Panc1 (cell line): ENCODE results near the gene CREM. TPM values are rescaled to one million over a fixed set of nuclear protein-coding genes. Genes with fewer than 3 reads are reported as not detected.

Experiments
- ATAC-seq: fragments of 200-7000 bp; cut with Tn5 transposase; 2 replicates; pipeline ENCODE4 v1.9.1; 2020; ENCODE audit warnings: mild to moderate bottlenecking, moderate library complexity
- BruUV-seq: library from RNA; stranded (reverse); fragments of 400-500 nt; replicated peaks from 2 replicates; lab custom pipeline; 2021; lab: Mats Ljungman, UMichigan
- CTCF ChIA-PET: fragments of 300-600 bp; sonication (Branson Sonifier 250); formaldehyde crosslinking; loops from one replicate; lab custom pipeline; 2022; ENCODE audit warnings: antibody characterized with exemption; lab: Charles Lee
- POLR2A ChIA-PET: fragments of 300-600 bp; sonication (Branson Sonifier 250); formaldehyde crosslinking; loops from one replicate; lab custom pipeline; 2022; ENCODE audit warnings: antibody characterized with exemption; lab: Charles Lee
- DNase-seq: peaks from one replicate; pipeline ENCODE4 v3.0.0-alpha.2; 2010; ENCODE audit warnings: low read depth, low spot score
- H3K27ac ChIP-seq: 2 replicates; pipeline ENCODE4 v1.5.1; 2011; ENCODE audit warnings: mild to moderate bottlenecking, low read length, inconsistent platforms
- H3K27me3 ChIP-seq: fragments of 200-500 bp; sonication (Bioruptor generic); 2 replicates; pipeline ENCODE4 v1.6.0; 2014; ENCODE audit warnings: low read length, inconsistent platforms; ENCODE audit not compliant: control insufficient read depth, insufficient read depth
- H3K36me3 ChIP-seq: fragments of 200-500 bp; sonication (Bioruptor generic); 2 replicates; pipeline ENCODE4 v1.5.1; 2014; ENCODE audit warnings: inconsistent platforms, mild to moderate bottlenecking, low read length, moderate library complexity; ENCODE audit not compliant: control insufficient read depth, insufficient read depth
- H3K4me1 ChIP-seq: 2 replicates; pipeline ENCODE4 v1.5.1; 2011; ENCODE audit warnings: inconsistent platforms, mild to moderate bottlenecking, low read length, moderate library complexity; ENCODE audit not compliant: control insufficient read depth, insufficient read depth
- H3K4me3 ChIP-seq, 2 experiments: 2 replicates each; pipeline ENCODE4 v1.5.1; 2011 to 2012; ENCODE audit warnings: low read depth in 2 of 2, low read length in 2 of 2, mild to moderate bottlenecking in 2 of 2, inconsistent platforms in 1 of 2, moderate library complexity in 1 of 2
- H3K9me3 ChIP-seq: fragments of 200-500 bp; sonication (Bioruptor generic); 2 replicates; pipeline ENCODE4 v1.5.1; 2014; ENCODE audit warnings: low read depth, mild to moderate bottlenecking, inconsistent platforms, low read length, moderate library complexity; ENCODE audit not compliant: control insufficient read depth, insufficient read depth
- CTCF ChIP-seq: fragments of 450-650 bp; IDR thresholded peaks from 2 replicates; pipeline ENCODE4 v1.5.1; 2017; ENCODE audit warnings: mild to moderate bottlenecking
- POLR2AphosphoS5 ChIP-seq: IDR thresholded peaks from 2 replicates; pipeline ENCODE4 v1.6.1; 2012; ENCODE audit warnings: mild to moderate bottlenecking, low read depth, low read length, moderate library complexity
- REST ChIP-seq, 2 experiments: IDR thresholded peaks; 2 replicates each; pipeline ENCODE4 v1.6.1; 2011 to 2012; ENCODE audit warnings: low read depth in 2 of 2, control low read depth in 1 of 2, low read length in 1 of 2, mild to moderate bottlenecking in 1 of 2, moderate library complexity in 1 of 2; ENCODE audit not compliant: insufficient read depth in 1 of 2
- SIN3A ChIP-seq: IDR thresholded peaks from 2 replicates; pipeline ENCODE4 v1.6.1; 2012; ENCODE audit warnings: low read depth, mild to moderate bottlenecking, low read length, moderate library complexity, borderline replicate concordance; ENCODE audit not compliant: insufficient read depth
- TCF7L2 ChIP-seq: IDR thresholded peaks from 2 replicates; pipeline ENCODE4 v1.6.1; 2011; ENCODE audit warnings: mild to moderate bottlenecking, low read depth, low read length, inconsistent platforms
- in situ Hi-C: cut with HindIII; loops from 2 replicates; pipeline ENCODE4 v1.10.0; 2016; ENCODE audit warnings: low sequenced_read_pairs, low pct_unique_long_range_greater_than_20kb
- intact Hi-C: fragments of 100-400 bp; cut with micrococcal nuclease; formaldehyde crosslinking; loops from one replicate; pipeline ENCODE4 v1.10.0; 2022; ENCODE audit not compliant: unreplicated experiment
- total RNA-seq: library from RNA; stranded (reverse); gene quantifications from one replicate; pipeline ENCODE4 v1.2.1, GENCODE V29; 2021; ENCODE audit not compliant: unreplicated experiment

The CREM gene
- total RNA-seq, 1 experiment from 2014 or later = 13.7 TPM

- intact Hi-C loops = no loop called here
- in situ Hi-C loops = no loop called here
- no TSS peak for BruUV-seq
- Histone ChIP-seq H3K27me3 (no peaks in the 10 kb centered on the region), H3K27ac (no peak overlapping the region), H3K4me1 (no peaks in the 10 kb centered on the region), H3K36me3 (no peaks in the 10 kb centered on the region), H3K4me3 (no peak overlapping the region), H3K9me3 (no peaks in the 10 kb centered on the region)
- ChIA-PET CTCF (no interaction called here), POLR2A (no interaction called here)
- TF ChIP-seq CTCF = no peak
- no peak for TF ChIP-seq POLR2AphosphoS5
- no peak for TF ChIP-seq REST (IDR thresholded peaks at IDR 0.05; ENCODE audit: insufficient read depth in 1 of 2, low read depth in 2 of 2, low read length in 1 of 2)
- no peak for TF ChIP-seq SIN3A
- TF ChIP-seq TCF7L2 = no peak
- ATAC-seq (no peak), DNase-seq (no peak)
These were observed 86.2 kb downstream of the CREM start for GRCh38 chr10:35212856-35213255.

GRCh38 chr10:35213699-35214098 lies 87.1 kb downstream of the CREM start:
- Histone ChIP-seq H3K36me3 (no peaks in the 10 kb centered on the region), H3K27me3 (no peaks in the 10 kb centered on the region), H3K4me3 (no peak overlapping the region), H3K9me3 (no peaks in the 10 kb centered on the region), H3K4me1 (no peaks in the 10 kb centered on the region), H3K27ac (no peak overlapping the region)
- ATAC-seq (no peak), DNase-seq (no peak)
- BruUV-seq = no TSS peak
- in situ Hi-C loops (no loop called here), intact Hi-C loops (no loop called here)
- ChIA-PET POLR2A (no interaction called here), CTCF (no interaction called here)
- no peak for TF ChIP-seq SIN3A
- TF ChIP-seq CTCF = no peak
- no peak for TF ChIP-seq POLR2AphosphoS5
- TF ChIP-seq TCF7L2 = no peak
- no peak for TF ChIP-seq REST (IDR thresholded peaks at IDR 0.05; ENCODE audit: insufficient read depth in 1 of 2, low read depth in 2 of 2, low read length in 1 of 2)
